ENCODE data around the gene KAT7. TPM values are rescaled to one million over a fixed set of nuclear protein-coding genes. Genes with fewer than 3 reads are reported as not detected.

KAT7 gene
- total RNA-seq, 1 experiment from 2014 or later, result 50.4 TPM

- DNase-seq (ENCODE audit: low read depth), result peak; percentile 30
Observed at GRCh38 chr17:49842846-49843245, 54.4 kb downstream of the KAT7 start.

- no peak for DNase-seq (ENCODE audit: low read depth)
Observed at GRCh38 chr17:49843774-49844350, 55.4 kb downstream of the KAT7 start.

GRCh38 chr17:49845321-49845720, 56.8 kb downstream of the KAT7 start:
- DNase-seq (ENCODE audit: low read depth), result no peak

- DNase-seq (ENCODE audit: low read depth), result no peak
Observed at GRCh38 chr17:49846938-49847712, 58.6 kb downstream of the KAT7 start.

GRCh38 chr17:49848019-49848473, 59.6 kb downstream of the KAT7 start, which contains the start of gene TAC4:
TAC4 (minus strand) TSS chr17:49848069; CDS start chr17:49848017, 52 bp downstream.
- no peak for DNase-seq (ENCODE audit: low read depth)

- DNase-seq (ENCODE audit: low read depth), result no peak
Observed at GRCh38 chr17:49848739-49849138, 60.3 kb downstream of the KAT7 start.

GRCh38 chr17:49850218-49850610, 61.7 kb downstream of the KAT7 start:
- no peak for DNase-seq (ENCODE audit: low read depth)

GRCh38 chr17:49850772-49851386, 62.4 kb downstream of the KAT7 start:
- DNase-seq (ENCODE audit: low read depth), result peak; percentile 54

GRCh38 chr17:49851387-49852291, 63.2 kb downstream of the KAT7 start:
- peak; percentile 66 for DNase-seq (ENCODE audit: low read depth)

- no peak for DNase-seq (ENCODE audit: low read depth)
Observed at GRCh38 chr17:49853470-49854015, 65.1 kb downstream of the KAT7 start.

GRCh38 chr17:49854126-49854525, 65.6 kb downstream of the KAT7 start:
- no peak for DNase-seq (ENCODE audit: low read depth)

- DNase-seq (ENCODE audit: low read depth), result no peak
Observed at GRCh38 chr17:49858796-49859195, 70.3 kb downstream of the KAT7 start.

GRCh38 chr17:49859991-49860953, 71.8 kb downstream of the KAT7 start:
- no peak for DNase-seq (ENCODE audit: low read depth)

- peak; percentile 50 for DNase-seq (ENCODE audit: low read depth)
Observed at GRCh38 chr17:49861150-49861884, 72.8 kb downstream of the KAT7 start.

GRCh38 chr17:49862781-49863331, 74.4 kb downstream of the KAT7 start:
- DNase-seq (ENCODE audit: low read depth), result no peak

GRCh38 chr17:49866019-49866380, 77.5 kb downstream of the KAT7 start:
- no peak for DNase-seq (ENCODE audit: low read depth)

- DNase-seq (ENCODE audit: low read depth), result no peak
Observed at GRCh38 chr17:49866882-49867413, 78.5 kb downstream of the KAT7 start.

GRCh38 chr17:49869038-49869374, 80.5 kb downstream of the KAT7 start:
- no peak for DNase-seq (ENCODE audit: low read depth)

- DNase-seq (ENCODE audit: low read depth), result no peak
Observed at GRCh38 chr17:49870298-49870697, 81.8 kb downstream of the KAT7 start.

Data from M059J (cell line).